Tibial nerve (tissue), 4 donors: ENCODE data around the gene OLR1. TPM values are rescaled to one million over a fixed set of nuclear protein-coding genes. Genes with fewer than 3 reads are reported as not detected.
A peak's percentile ranks its signal among the peaks of the same experiment; 100 is the strongest.
"Not testable (repeated sequence)": the region's sequence is repeated elsewhere in the genome, so short reads cannot be mapped to it uniquely, and the experiment has no call there.

ENCODE experiments used
- DNase-seq, 2 donors: peaks; one replicate each; pipeline ENCODE4 v3.0.0-alpha.2; 2019; ENCODE audit warnings: low spot score in 2 of 2
- H3K27ac ChIP-seq, 4 donors: fragments of 200-600 bp; sonication (generic) in 3 of 4; one replicate each; pipeline ENCODE4 v1.5.1; 2017 to 2019; ENCODE audit warnings: mild to moderate bottlenecking in 1 of 4
- H3K27me3 ChIP-seq, 2 donors: fragments of 200-600 bp; sonication (generic) in 1 of 2; one replicate each; pipeline versions ENCODE4 v1.5.1 to v1.6.0; 2017 to 2019
- H3K36me3 ChIP-seq, 3 donors: fragments of 200-600 bp; sonication (generic); one replicate each; pipeline ENCODE4 v1.5.1; 2018 to 2019
- H3K4me1 ChIP-seq, 4 donors: fragments of 200-600 bp; sonication (generic) in 3 of 4; one replicate each; pipeline ENCODE4 v1.5.1; 2017 to 2019
- H3K4me3 ChIP-seq, 4 donors: fragments of 200-600 bp; sonication (generic) in 3 of 4; one replicate each; pipeline ENCODE4 v1.5.1; 2017 to 2019; ENCODE audit warnings: mild to moderate bottlenecking in 1 of 4, moderate library complexity in 1 of 4
- H3K9me3 ChIP-seq, 4 donors: fragments of 200-600 bp; sonication (generic) in 3 of 4; one replicate each; pipeline ENCODE4 v1.5.1; 2017 to 2019
- EP300 ChIP-seq, 2 donors: sonication (generic); formaldehyde crosslinking; IDR thresholded peaks; one replicate each; pipeline ENCODE4 v1.6.1; 2017; ENCODE audit warnings: antibody characterized with exemption in 2 of 2, mild to moderate bottlenecking in 1 of 2
- POLR2A ChIP-seq, 2 donors: fragments of 450-650 bp; IDR thresholded peaks; one replicate each; pipeline ENCODE4 v1.6.1; 2017; ENCODE audit warnings: antibody characterized with exemption in 2 of 2, mild to moderate bottlenecking in 2 of 2, moderate library complexity in 2 of 2
- WGBS, 2 donors: methylation state at CpG; one replicate each; pipeline ENCODE4 v1.1.5; 2018; 5-methylcytosine and 5-hydroxymethylcytosine counted together
- total RNA-seq, 4 donors: library from RNA; depleted of rRNA; stranded (reverse); fragments of >200 nt; gene quantifications; one replicate each; pipeline ENCODE4 v1.1.0, GENCODE V29; 2016
- TF ChIP-seq, protein P1 (sequence below), 5 experiments: fragments of 200-600 bp in 3 of 5; fragments of 450-650 bp in 2 of 5; sonication (generic) in 3 of 5; IDR thresholded peaks; one replicate each; pipeline ENCODE4 v1.5.1; 2016 to 2019; ENCODE audit warnings: antibody characterized with exemption in 5 of 5, mild to moderate bottlenecking in 3 of 5, moderate library complexity in 2 of 5

The OLR1 gene
- total RNA-seq, 4 donors from 2014 or later, result 0.84 to 18.1 (median 2.2) TPM

DNA sequence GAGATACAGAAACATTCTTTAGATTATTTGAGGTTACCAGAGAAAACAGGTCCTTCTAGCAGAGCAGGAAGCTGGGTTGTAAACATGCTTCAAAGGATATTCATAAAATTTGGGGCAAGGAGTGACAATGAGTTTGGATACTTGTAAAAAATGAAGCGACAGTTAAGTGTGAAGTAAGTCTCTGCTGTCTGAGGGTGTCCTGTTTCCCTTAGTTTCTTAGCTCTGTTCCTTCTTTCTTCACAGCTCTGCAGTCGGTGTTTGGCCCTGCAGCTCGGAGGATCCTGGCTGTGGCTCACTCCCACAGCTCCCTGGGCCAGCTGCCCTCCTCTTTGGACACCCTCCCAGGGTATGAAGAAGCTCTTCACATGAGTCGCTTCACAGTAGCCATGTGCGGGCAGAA is 17.7 kb upstream of the OLR1 start:
- peaks cover 0 to 7% (median 0%) of the 10 kb centered on the region in 4 donors for H3K4me1 ChIP-seq
- no peak for TF ChIP-seq POLR2A (IDR thresholded peaks at IDR 0.05)
- TF ChIP-seq, protein P1, sequence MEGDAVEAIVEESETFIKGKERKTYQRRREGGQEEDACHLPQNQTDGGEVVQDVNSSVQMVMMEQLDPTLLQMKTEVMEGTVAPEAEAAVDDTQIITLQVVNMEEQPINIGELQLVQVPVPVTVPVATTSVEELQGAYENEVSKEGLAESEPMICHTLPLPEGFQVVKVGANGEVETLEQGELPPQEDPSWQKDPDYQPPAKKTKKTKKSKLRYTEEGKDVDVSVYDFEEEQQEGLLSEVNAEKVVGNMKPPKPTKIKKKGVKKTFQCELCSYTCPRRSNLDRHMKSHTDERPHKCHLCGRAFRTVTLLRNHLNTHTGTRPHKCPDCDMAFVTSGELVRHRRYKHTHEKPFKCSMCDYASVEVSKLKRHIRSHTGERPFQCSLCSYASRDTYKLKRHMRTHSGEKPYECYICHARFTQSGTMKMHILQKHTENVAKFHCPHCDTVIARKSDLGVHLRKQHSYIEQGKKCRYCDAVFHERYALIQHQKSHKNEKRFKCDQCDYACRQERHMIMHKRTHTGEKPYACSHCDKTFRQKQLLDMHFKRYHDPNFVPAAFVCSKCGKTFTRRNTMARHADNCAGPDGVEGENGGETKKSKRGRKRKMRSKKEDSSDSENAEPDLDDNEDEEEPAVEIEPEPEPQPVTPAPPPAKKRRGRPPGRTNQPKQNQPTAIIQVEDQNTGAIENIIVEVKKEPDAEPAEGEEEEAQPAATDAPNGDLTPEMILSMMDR (IDR thresholded peaks at IDR 0.05), result no peak
- no peak for TF ChIP-seq EP300 (IDR thresholded peaks at IDR 0.05)
- no peaks in the 10 kb centered on the region for H3K9me3 ChIP-seq
- no peak for DNase-seq
- H3K27me3 ChIP-seq, result no peaks in the 10 kb centered on the region
- no peak overlapping the region for H3K4me3 ChIP-seq
- H3K36me3 ChIP-seq, result no peaks in the 10 kb centered on the region
- no peak overlapping the region for H3K27ac ChIP-seq
- WGBS, 2 donors, result 66 to 72% methylated on average over 5 of the region's 5 CpGs

DNA sequence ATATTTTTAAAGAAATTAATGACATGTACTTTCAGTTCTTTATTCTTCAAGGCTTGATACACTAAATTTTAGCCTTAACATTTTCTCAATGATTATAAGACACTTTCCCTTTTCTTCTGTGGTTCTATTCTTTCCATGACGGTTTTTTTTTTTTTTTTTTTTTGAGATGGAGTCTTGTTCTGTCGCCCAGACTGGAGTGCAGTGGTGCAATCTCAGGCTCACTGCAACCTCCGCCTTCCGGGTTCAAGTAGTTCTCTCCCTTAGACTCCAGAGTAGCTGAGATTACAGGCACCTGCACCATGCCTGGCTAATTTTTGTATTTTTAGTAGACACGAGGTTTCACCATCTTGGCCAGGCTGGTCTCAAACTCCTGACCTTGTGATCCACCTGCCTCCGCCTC is 15.0 kb upstream of the OLR1 start:
- not testable (repeated sequence) for H3K27ac ChIP-seq, H3K9me3 ChIP-seq, H3K36me3 ChIP-seq, H3K4me1 ChIP-seq, H3K4me3 ChIP-seq, H3K27me3 ChIP-seq, DNase-seq
- WGBS, 2 donors, result 73 to 82% methylated on average over 6 of the region's 6 CpGs

DNA sequence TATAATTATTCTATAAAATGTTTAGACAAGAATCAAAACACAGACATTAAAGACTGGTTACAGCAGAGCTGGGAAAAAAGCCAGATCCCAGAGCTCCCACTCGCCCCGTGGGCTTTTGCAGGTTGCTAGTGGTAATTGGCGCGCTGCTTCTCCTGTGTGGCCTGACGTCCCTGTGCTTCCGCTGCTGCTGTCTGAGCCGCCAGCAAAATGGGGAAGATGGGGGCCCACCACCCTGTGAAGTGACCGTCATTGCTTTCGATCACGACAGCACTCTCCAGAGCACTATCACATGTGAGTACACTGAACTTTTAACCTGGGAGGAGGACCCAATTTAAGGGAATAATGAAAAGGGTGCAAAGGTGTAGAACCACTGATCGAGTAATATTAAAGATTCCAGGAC is 14.4 kb upstream of the OLR1 start:
- Histone ChIP-seq H3K4me1 (peaks cover 0 to 7% (median 0%) of the 10 kb centered on the region in 4 donors), H3K27ac (no peak overlapping the region), H3K9me3 (no peaks in the 10 kb centered on the region), H3K36me3 (no peaks in the 10 kb centered on the region), H3K4me3 (no peak overlapping the region), H3K27me3 (no peaks in the 10 kb centered on the region)
- 49 to 50% methylated on average over 11 of the region's 11 CpGs for WGBS, 2 donors
- peak in 1 of 2 donors; percentile 33 for DNase-seq
- TF ChIP-seq EP300 (IDR thresholded peaks at IDR 0.05), result peak in 1 of 2 donors; percentile 39
- TF ChIP-seq, protein P1 (IDR thresholded peaks at IDR 0.05), result no peak

DNA sequence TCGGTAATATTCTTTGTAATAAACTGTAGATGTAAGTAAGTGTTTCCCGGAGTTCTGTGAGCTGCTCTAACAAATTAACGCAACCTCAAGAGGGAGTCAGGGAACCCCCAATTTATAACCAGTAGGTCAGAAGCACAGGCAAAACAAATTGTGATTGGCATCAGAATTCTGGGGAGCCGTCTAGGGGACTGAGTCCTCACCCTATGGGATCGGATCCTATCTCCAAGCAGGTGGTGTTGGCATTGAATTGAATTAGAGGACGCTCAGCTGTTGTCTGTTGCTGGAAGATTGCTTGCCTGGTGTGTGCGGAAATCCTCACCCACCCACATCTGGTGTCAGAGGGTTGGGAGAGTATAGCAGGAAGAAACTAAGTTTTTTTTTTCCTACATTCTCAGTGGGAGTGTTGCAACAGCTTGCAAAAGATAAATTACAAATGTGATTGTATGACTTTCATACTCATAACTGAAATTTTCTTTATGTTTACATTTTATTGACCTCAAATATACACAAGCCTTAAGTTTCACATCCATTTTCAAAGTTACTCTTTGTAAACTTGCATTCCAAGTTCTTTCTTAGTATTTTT is 12.4 kb upstream of the OLR1 start:
- Histone ChIP-seq H3K9me3 (no peaks in the 10 kb centered on the region), H3K27me3 (no peaks in the 10 kb centered on the region), H3K36me3 (no peaks in the 10 kb centered on the region), H3K27ac (no peak overlapping the region), H3K4me3 (no peak overlapping the region), H3K4me1 (peaks cover 0 to 7% (median 0%) of the 10 kb centered on the region in 4 donors)
- TF ChIP-seq, protein P1 (IDR thresholded peaks at IDR 0.05), result no peak
- TF ChIP-seq POLR2A (IDR thresholded peaks at IDR 0.05), result no peak
- peak in 1 of 2 donors; percentile 22 for TF ChIP-seq EP300 (IDR thresholded peaks at IDR 0.05)
- WGBS, 2 donors, result 56 to 57% methylated on average over 7 of the region's 7 CpGs
- DNase-seq, result no peak

DNA sequence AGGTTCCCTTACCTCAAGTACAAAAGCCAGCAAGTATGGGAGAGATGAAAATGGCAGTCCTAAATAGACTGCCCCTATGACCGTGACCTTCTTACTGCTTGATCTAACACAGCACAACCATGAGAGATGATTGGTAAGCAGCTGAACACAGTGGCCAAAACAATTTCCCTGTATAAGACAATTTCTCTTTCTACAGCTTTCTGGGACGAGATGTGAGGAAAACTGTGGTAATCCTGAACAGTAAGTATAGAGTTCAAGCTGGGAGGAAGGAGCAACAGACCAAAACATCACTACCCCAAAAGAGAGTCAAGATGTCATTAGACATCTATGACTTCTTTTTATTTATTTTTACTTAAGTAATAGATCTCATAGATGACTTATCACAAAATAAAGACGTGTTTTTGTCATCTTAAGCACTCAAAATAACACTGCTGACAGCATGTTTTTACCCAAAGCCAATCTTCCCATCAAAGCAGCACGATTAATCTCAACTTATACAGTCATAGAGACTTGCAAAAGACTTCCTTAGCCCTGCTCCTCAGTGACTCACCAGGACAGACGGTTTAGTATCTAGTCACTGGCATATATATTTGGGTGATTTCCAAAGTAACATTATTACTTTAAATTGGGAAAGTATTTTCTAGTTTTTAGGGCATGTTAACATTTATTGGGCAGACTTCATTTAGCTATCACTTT is 10.6 kb upstream of the OLR1 start:
- Histone ChIP-seq H3K4me3 (no peak overlapping the region), H3K27ac (no peak overlapping the region), H3K4me1 (peaks cover 0 to 7% (median 0%) of the 10 kb centered on the region in 4 donors), H3K36me3 (no peaks in the 10 kb centered on the region), H3K9me3 (no peaks in the 10 kb centered on the region), H3K27me3 (no peaks in the 10 kb centered on the region)
- TF ChIP-seq, protein P1 (IDR thresholded peaks at IDR 0.05), result no peak
- peak in 1 of 2 donors; percentile 15 for TF ChIP-seq EP300 (IDR thresholded peaks at IDR 0.05)
- no peak for TF ChIP-seq POLR2A (IDR thresholded peaks at IDR 0.05)
- DNase-seq, result no peak
- WGBS, 2 donors, result 63% methylated on average over 5 of the region's 5 CpGs
